ENCODE data around the gene MRPS17. TPM values are rescaled to one million over a fixed set of nuclear protein-coding genes. Genes with fewer than 3 reads are reported as not detected.

MRPS17 gene
- total and polyA plus RNA-seq, 9 of the 15 experiments (the other 6 are each of a cell fraction or from before 2014, with no cell fraction given): 25.9 to 99.3 (median 43.9) TPM

DNA sequence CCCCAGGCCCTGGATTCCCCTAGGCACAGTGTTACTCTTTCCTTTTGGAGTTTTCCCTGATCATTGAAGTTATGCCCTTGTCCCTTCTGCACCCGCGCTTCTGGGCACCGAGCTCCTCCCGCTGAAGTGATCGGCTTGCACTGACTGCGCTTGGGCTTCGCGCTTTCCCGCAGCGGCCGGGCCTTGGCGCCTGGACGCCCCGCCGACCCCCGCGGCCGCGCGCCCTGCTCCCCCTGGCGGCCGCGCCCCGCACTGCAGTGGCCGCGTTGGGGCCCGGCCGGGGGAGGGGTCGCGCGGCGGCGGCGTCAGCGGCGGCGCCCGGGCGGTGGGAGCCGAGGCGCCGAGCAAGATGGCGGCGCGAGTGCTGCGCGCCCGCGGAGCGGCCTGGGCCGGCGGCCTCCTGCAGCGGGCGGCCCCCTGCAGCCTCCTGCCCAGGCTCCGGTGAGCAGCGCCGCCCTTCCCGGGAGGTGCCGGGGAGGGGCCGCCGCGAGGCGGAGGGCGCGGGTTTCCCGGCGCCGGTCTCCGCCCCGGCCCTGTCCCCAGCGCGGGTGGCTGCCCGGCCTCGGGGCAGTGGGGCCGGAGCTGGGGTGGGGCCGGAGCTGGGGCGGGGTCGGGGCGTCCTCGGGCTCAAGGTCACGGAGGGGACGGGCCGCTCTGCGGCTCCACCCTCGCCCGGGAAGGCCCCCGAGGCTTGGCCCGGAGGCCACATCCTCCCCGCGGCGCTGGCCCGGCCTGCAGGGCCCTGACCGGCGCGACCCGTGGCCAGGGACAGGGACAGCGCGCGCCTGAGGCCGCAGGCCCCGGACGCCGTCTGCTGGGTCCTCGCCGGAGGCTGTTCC, 12.8 kb downstream of the MRPS17 start, which contains the start of gene NIPSNAP2 (continued):
- TF ChIP-seq, protein P1, sequence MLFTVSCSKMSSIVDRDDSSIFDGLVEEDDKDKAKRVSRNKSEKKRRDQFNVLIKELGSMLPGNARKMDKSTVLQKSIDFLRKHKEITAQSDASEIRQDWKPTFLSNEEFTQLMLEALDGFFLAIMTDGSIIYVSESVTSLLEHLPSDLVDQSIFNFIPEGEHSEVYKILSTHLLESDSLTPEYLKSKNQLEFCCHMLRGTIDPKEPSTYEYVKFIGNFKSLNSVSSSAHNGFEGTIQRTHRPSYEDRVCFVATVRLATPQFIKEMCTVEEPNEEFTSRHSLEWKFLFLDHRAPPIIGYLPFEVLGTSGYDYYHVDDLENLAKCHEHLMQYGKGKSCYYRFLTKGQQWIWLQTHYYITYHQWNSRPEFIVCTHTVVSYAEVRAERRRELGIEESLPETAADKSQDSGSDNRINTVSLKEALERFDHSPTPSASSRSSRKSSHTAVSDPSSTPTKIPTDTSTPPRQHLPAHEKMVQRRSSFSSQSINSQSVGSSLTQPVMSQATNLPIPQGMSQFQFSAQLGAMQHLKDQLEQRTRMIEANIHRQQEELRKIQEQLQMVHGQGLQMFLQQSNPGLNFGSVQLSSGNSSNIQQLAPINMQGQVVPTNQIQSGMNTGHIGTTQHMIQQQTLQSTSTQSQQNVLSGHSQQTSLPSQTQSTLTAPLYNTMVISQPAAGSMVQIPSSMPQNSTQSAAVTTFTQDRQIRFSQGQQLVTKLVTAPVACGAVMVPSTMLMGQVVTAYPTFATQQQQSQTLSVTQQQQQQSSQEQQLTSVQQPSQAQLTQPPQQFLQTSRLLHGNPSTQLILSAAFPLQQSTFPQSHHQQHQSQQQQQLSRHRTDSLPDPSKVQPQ (CRISPR knock-in tag; IDR thresholded peaks at IDR 0.05; ENCODE audit: borderline replicate concordance): no peak
- TF ChIP-seq FUS (optimal IDR thresholded peaks at IDR 0.05; ENCODE audit: low read depth, low read length) (no peak), PHB (CRISPR knock-in tag; IDR thresholded peaks at IDR 0.05) (no peak), BRD9 (IDR thresholded peaks at IDR 0.05; ENCODE audit: low read depth, partially characterized antibody) (no peak), ZNF589 (CRISPR knock-in tag; IDR thresholded peaks at IDR 0.05; ENCODE audit: low read depth) (no peak), FOXA1 (IDR thresholded peaks at IDR 0.05; ENCODE audit: borderline replicate concordance) (no peak), PCBP1 (IDR thresholded peaks at IDR 0.05; ENCODE audit: low read depth, low read length, poor library complexity, severe bottlenecking) (no peak), FOXA3 (CRISPR knock-in tag; conservative IDR thresholded peaks at IDR 0.05 in 1 of 2, IDR thresholded peaks at IDR 0.05 in 1 of 2) (no peak), SRF (CRISPR knock-in tag; IDR thresholded peaks at IDR 0.05) (no peak), RAD51 (IDR thresholded peaks at IDR 0.05; ENCODE audit: borderline replicate concordance, low read depth) (no peak), FOSL1 (tag; conservative IDR thresholded peaks at IDR 0.05) (peak; percentile 48; the same call in 1 of the 2 replicates), SIRT6 (IDR thresholded peaks at IDR 0.05; ENCODE audit: low read depth, low read length) (no peak), NFXL1 (CRISPR knock-in tag; IDR thresholded peaks at IDR 0.05) (no peak), ILK (tag; IDR thresholded peaks at IDR 0.05; ENCODE audit: borderline replicate concordance, low read depth) (no peak), KDM5B (IDR thresholded peaks at IDR 0.05; ENCODE audit: insufficient replicate concordance, low read depth, low read length) (peak; percentile 65), GATA2 (CRISPR knock-in tag; IDR thresholded peaks at IDR 0.05) (no peak), YBX1 (IDR thresholded peaks at IDR 0.05) (no peak), MYBL2 (IDR thresholded peaks at IDR 0.05; ENCODE audit: low read depth) (no peak), MYBL2 (CRISPR knock-in tag; IDR thresholded peaks at IDR 0.05; ENCODE audit: borderline replicate concordance) (no peak), NCOA2 (IDR thresholded peaks at IDR 0.05; ENCODE audit: partially characterized antibody in 2 of 2) (no peak), CHCHD3 (CRISPR knock-in tag; IDR thresholded peaks at IDR 0.05) (no peak)
- TF ChIP-seq, protein P2, sequence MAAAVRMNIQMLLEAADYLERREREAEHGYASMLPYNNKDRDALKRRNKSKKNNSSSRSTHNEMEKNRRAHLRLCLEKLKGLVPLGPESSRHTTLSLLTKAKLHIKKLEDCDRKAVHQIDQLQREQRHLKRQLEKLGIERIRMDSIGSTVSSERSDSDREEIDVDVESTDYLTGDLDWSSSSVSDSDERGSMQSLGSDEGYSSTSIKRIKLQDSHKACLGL (CRISPR knock-in tag; IDR thresholded peaks at IDR 0.05; ENCODE audit: borderline replicate concordance, poor library complexity, severe bottlenecking): no peak
- TF ChIP-seq, protein P3, sequence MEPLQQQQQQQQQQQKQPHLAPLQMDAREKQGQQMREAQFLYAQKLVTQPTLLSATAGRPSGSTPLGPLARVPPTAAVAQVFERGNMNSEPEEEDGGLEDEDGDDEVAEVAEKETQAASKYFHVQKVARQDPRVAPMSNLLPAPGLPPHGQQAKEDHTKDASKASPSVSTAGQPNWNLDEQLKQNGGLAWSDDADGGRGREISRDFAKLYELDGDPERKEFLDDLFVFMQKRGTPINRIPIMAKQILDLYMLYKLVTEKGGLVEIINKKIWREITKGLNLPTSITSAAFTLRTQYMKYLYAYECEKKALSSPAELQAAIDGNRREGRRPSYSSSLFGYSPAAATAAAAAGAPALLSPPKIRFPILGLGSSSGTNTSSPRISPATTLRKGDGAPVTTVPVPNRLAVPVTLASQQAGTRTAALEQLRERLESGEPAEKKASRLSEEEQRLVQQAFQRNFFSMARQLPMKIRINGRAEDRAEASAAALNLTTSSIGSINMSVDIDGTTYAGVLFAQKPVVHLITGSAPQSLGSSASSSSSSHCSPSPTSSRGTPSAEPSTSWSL (CRISPR knock-in tag; IDR thresholded peaks at IDR 0.05; ENCODE audit: borderline replicate concordance): no peak
